ENCODE results near the gene SH3BGRL. TPM values are rescaled to one million over a fixed set of nuclear protein-coding genes. Genes with fewer than 3 reads are reported as not detected.
"Not testable (repeated sequence)": the region's sequence is repeated elsewhere in the genome, so short reads cannot be mapped to it uniquely, and the experiment has no call there.

SH3BGRL gene
- total RNA-seq, 1 donor from 2014 or later: 91.9 TPM

GRCh38 chrX:81336455-81337152 lies 134.7 kb downstream of the SH3BGRL start:
- Histone ChIP-seq H3K36me3 (no peaks in the 10 kb centered on the region), H3K4me1 (no peaks in the 10 kb centered on the region), H3K9me3 (peaks cover 0 to 7% of the 10 kb centered on the region in 2 donors), H3K27ac (no peak overlapping the region), H3K4me3 (no peak overlapping the region), H3K27me3 (no peaks in the 10 kb centered on the region)
- TF ChIP-seq CTCF (IDR thresholded peaks at IDR 0.05): no peak
- no peak for DNase-seq (ENCODE audit: low spot score in 2 of 2)
- intact Hi-C loops (cut with DNase I): no loop called here

- H3K4me3 ChIP-seq: no peak overlapping the region
- TF ChIP-seq CTCF (IDR thresholded peaks at IDR 0.05): no peak
- intact Hi-C loops (cut with DNase I): no loop called here
Observed at GRCh38 chrX:81337805-81338204, 135.9 kb downstream of the SH3BGRL start.

GRCh38 chrX:81338924-81339323 lies 137.0 kb downstream of the SH3BGRL start:
- H3K36me3 ChIP-seq: no peaks in the 10 kb centered on the region
- no peak for DNase-seq (ENCODE audit: low spot score in 2 of 2)
- H3K4me3 ChIP-seq: no peak overlapping the region
- H3K27me3 ChIP-seq: no peaks in the 10 kb centered on the region
- no peak overlapping the region for H3K27ac ChIP-seq
- intact Hi-C loops (cut with DNase I): no loop called here
- peaks cover 0 to 7% of the 10 kb centered on the region in 2 donors for H3K9me3 ChIP-seq
- TF ChIP-seq CTCF (IDR thresholded peaks at IDR 0.05): no peak
- no peaks in the 10 kb centered on the region for H3K4me1 ChIP-seq

More at GRCh38 chrX:81337805-81338204, 135.9 kb downstream of the SH3BGRL start:
- Histone ChIP-seq H3K27ac (no peak overlapping the region), H3K36me3 (no peaks in the 10 kb centered on the region), H3K4me1 (no peaks in the 10 kb centered on the region), H3K9me3 (peaks cover 0 to 7% of the 10 kb centered on the region in 2 donors), H3K27me3 (no peaks in the 10 kb centered on the region)
- DNase-seq (ENCODE audit: low spot score in 2 of 2): no peak

GRCh38 chrX:81345296-81345695 lies 143.4 kb downstream of the SH3BGRL start:
- H3K9me3 ChIP-seq; H3K27ac ChIP-seq; intact Hi-C loops (cut with DNase I); H3K4me1 ChIP-seq; H3K36me3 ChIP-seq; DNase-seq (ENCODE audit: low spot score in 2 of 2); H3K4me3 ChIP-seq; H3K27me3 ChIP-seq: not testable (repeated sequence)

Other genes starting within 250 kb of the SH3BGRL start
- not detected for gene HMGN5, start 189 bp upstream of the SH3BGRL start, total RNA-seq

All from ascending aorta (tissue), 2 donors.